ENCODE measurements around the gene YTHDF2. TPM values are rescaled to one million over a fixed set of nuclear protein-coding genes. Genes with fewer than 3 reads are reported as not detected.
"Not testable (repeated sequence)": the region's sequence is repeated elsewhere in the genome, so short reads cannot be mapped to it uniquely, and the experiment has no call there.

The YTHDF2 gene
- total RNA-seq, 2 experiments from 2014 or later = 69.9 to 70.9 TPM

- Mint-ChIP-seq H3K36me3 (ENCODE audit: low read depth) (peaks cover 39% of the 10 kb centered on the region), H3K27ac (peak overlapping the region; percentile 94), H3K27me3 (no peaks in the 10 kb centered on the region), H3K4me1 (peaks cover 46% of the 10 kb centered on the region), H3K4me3 (peak overlapping the region; percentile 97), H3K9me3 (no peaks in the 10 kb centered on the region)
- ChIA-PET POLR2A (interaction anchor here (0.9 to 4.9 kb wide), 23 partner anchors 9 to 443 kb away, joined by 3 to 119 read pairs (median 7); partner anchors contain the start of genes EPB41, GMEB1, MED18 and RNU11), CTCF (interaction anchor here (0.6 to 2.8 kb wide), 42 partner anchors 7 to 654 kb away, joined by 3 to 73 read pairs (median 5); partner anchors contain the start of genes EPB41, EYA3, GMEB1 and RNU11)
- peak; percentile 54 for DNase-seq
Measured at GRCh38 chr1:28737307-28738132, 780 bp downstream of the YTHDF2 start.

- H3K36me3 Mint-ChIP-seq (ENCODE audit: low read depth) = peaks cover 64% of the 10 kb centered on the region
- ChIA-PET CTCF (interaction anchor here (0.6 kb wide), 1 partner anchor 1814 kb away, joined by 4 read pairs; no protein-coding TSS in a partner anchor), POLR2A (interaction anchor here (1.0 to 1.9 kb wide), 4 partner anchors 71 to 159 kb away, joined by 4 to 6 read pairs (median 5); partner anchors contain the start of genes GMEB1 and TAF12)
- no peak for DNase-seq
- no peak overlapping the region for H3K4me3 Mint-ChIP-seq
- no peaks in the 10 kb centered on the region for H3K27me3 Mint-ChIP-seq
- no peak overlapping the region for H3K27ac Mint-ChIP-seq
- peaks cover 71% of the 10 kb centered on the region for H3K4me1 Mint-ChIP-seq
- H3K9me3 Mint-ChIP-seq = no peaks in the 10 kb centered on the region
Measured at GRCh38 chr1:28740118-28740517, 3.4 kb downstream of the YTHDF2 start.

GRCh38 chr1:28744184-28744583 is 7.4 kb downstream of the YTHDF2 start:
- Mint-ChIP-seq H3K27ac (peak overlapping the region; percentile 13), H3K4me3 (peak overlapping the region; percentile 12), H3K4me1 (peaks cover 66% of the 10 kb centered on the region), H3K27me3 (no peaks in the 10 kb centered on the region), H3K36me3 (ENCODE audit: low read depth) (peaks cover 65% of the 10 kb centered on the region), H3K9me3 (no peaks in the 10 kb centered on the region)
- POLR2A ChIA-PET = interaction anchor here (1.3 to 1.5 kb wide), 3 partner anchors 12 to 96 kb away, joined by 4 read pairs; no protein-coding TSS in a partner anchor
- CTCF ChIA-PET = interaction anchor here (1.6 kb wide), 1 partner anchor 8 kb away, joined by 6 read pairs; the partner anchor contains the start of gene YTHDF2
- no peak for DNase-seq

GRCh38 chr1:28745653-28746173 is 9.0 kb downstream of the YTHDF2 start:
- Mint-ChIP-seq H3K9me3 (no peaks in the 10 kb centered on the region), H3K27me3 (no peaks in the 10 kb centered on the region), H3K4me3 (no peak overlapping the region), H3K27ac (no peak overlapping the region), H3K36me3 (ENCODE audit: low read depth) (peaks cover 66% of the 10 kb centered on the region), H3K4me1 (peaks cover 69% of the 10 kb centered on the region)
- CTCF ChIA-PET = interaction anchor here (1.6 kb wide), 1 partner anchor 9 kb away, joined by 6 read pairs; the partner anchor contains the start of gene YTHDF2
- no peak for DNase-seq
- POLR2A ChIA-PET = interaction anchor here (1.1 to 1.6 kb wide), 2 partner anchors 9 to 164 kb away, joined by 3 to 6 read pairs; partner anchors contain the start of gene YTHDF2

GRCh38 chr1:28750330-28750729 is 13.6 kb downstream of the YTHDF2 start:
- CTCF ChIA-PET = interaction anchor here (0.8 kb wide), 1 partner anchor 14 kb away, joined by 4 read pairs; the partner anchor contains the start of gene YTHDF2
- no peak overlapping the region for H3K27ac Mint-ChIP-seq
- H3K36me3 Mint-ChIP-seq (ENCODE audit: low read depth) = peaks cover 41% of the 10 kb centered on the region
- peaks cover 44% of the 10 kb centered on the region for H3K4me1 Mint-ChIP-seq
- no peaks in the 10 kb centered on the region for H3K9me3 Mint-ChIP-seq
- POLR2A ChIA-PET = interaction anchor here (0.9 to 1.5 kb wide), 3 partner anchors 14 to 107 kb away, joined by 3 to 5 read pairs (median 4); partner anchors contain the start of genes RNU11, TAF12 and YTHDF2
- H3K27me3 Mint-ChIP-seq = no peaks in the 10 kb centered on the region
- DNase-seq = no peak
- no peak overlapping the region for H3K4me3 Mint-ChIP-seq

- not testable (repeated sequence) for H3K27ac Mint-ChIP-seq, H3K27me3 Mint-ChIP-seq, DNase-seq, H3K9me3 Mint-ChIP-seq, H3K4me3 Mint-ChIP-seq
- ChIA-PET POLR2A (interaction anchor here (0.9 to 1.5 kb wide), 3 partner anchors 14 to 108 kb away, joined by 3 to 5 read pairs (median 4); partner anchors contain the start of genes RNU11, TAF12 and YTHDF2), CTCF (interaction anchor here (0.6 to 0.8 kb wide), 2 partner anchors 14 to 241 kb away, joined by 4 read pairs; partner anchors contain the start of gene YTHDF2)
- peaks cover 44% of the 10 kb centered on the region for H3K4me1 Mint-ChIP-seq
- peaks cover 40% of the 10 kb centered on the region for H3K36me3 Mint-ChIP-seq (ENCODE audit: low read depth)
Measured at GRCh38 chr1:28750771-28751294, 14.1 kb downstream of the YTHDF2 start.

GRCh38 chr1:28751315-28752060 is 14.7 kb downstream of the YTHDF2 start:
- DNase-seq = no peak
- no peak overlapping the region for H3K27ac Mint-ChIP-seq
- POLR2A ChIA-PET = interaction anchor here (0.9 to 1.7 kb wide), 3 partner anchors 15 to 103 kb away, joined by 3 to 9 read pairs (median 4); partner anchors contain the start of genes RNU11 and YTHDF2
- H3K9me3 Mint-ChIP-seq = no peaks in the 10 kb centered on the region
- H3K4me1 Mint-ChIP-seq = peaks cover 39% of the 10 kb centered on the region
- H3K36me3 Mint-ChIP-seq (ENCODE audit: low read depth) = peaks cover 35% of the 10 kb centered on the region
- H3K27me3 Mint-ChIP-seq = no peaks in the 10 kb centered on the region
- CTCF ChIA-PET = interaction anchor here (0.6 to 2.5 kb wide), 5 partner anchors 15 to 242 kb away, joined by 3 to 11 read pairs (median 4); partner anchors contain the start of gene YTHDF2
- H3K4me3 Mint-ChIP-seq = no peak overlapping the region

GRCh38 chr1:28755701-28756100 is 19.0 kb downstream of the YTHDF2 start:
- POLR2A ChIA-PET = interaction anchor here (0.6 to 1.7 kb wide), 4 partner anchors 12 to 175 kb away, joined by 3 to 6 read pairs (median 5); partner anchors contain the start of gene TAF12
- no peaks in the 10 kb centered on the region for H3K9me3 Mint-ChIP-seq
- no peak overlapping the region for H3K4me3 Mint-ChIP-seq
- peaks cover 24% of the 10 kb centered on the region for H3K36me3 Mint-ChIP-seq (ENCODE audit: low read depth)
- no peaks in the 10 kb centered on the region for H3K27me3 Mint-ChIP-seq
- H3K27ac Mint-ChIP-seq = no peak overlapping the region
- peaks cover 19% of the 10 kb centered on the region for H3K4me1 Mint-ChIP-seq
- DNase-seq = no peak
- CTCF ChIA-PET = interaction anchor here (1.2 to 1.7 kb wide), 2 partner anchors 29 to 115 kb away, joined by 3 to 6 read pairs; no protein-coding TSS in a partner anchor

- DNase-seq = no peak
- Mint-ChIP-seq H3K27ac (no peak overlapping the region), H3K4me3 (no peak overlapping the region), H3K9me3 (no peaks in the 10 kb centered on the region), H3K36me3 (ENCODE audit: low read depth) (peaks cover 17% of the 10 kb centered on the region), H3K4me1 (peaks cover 14% of the 10 kb centered on the region), H3K27me3 (no peaks in the 10 kb centered on the region)
- ChIA-PET CTCF (interaction anchor here (0.6 to 1.7 kb wide), 4 partner anchors 21 to 143 kb away, joined by 3 to 6 read pairs (median 3); no protein-coding TSS in a partner anchor), POLR2A (interaction anchor here (1.2 to 1.7 kb wide), 2 partner anchors 108 to 114 kb away, joined by 3 to 6 read pairs; partner anchors contain the start of genes RNU11 and TAF12)
Measured at GRCh38 chr1:28756846-28757245, 20.1 kb downstream of the YTHDF2 start.

GRCh38 chr1:28758420-28758819 is 21.7 kb downstream of the YTHDF2 start:
- H3K27me3 Mint-ChIP-seq = no peaks in the 10 kb centered on the region
- DNase-seq = no peak
- POLR2A ChIA-PET = no interaction called here
- CTCF ChIA-PET = interaction anchor here (0.8 kb wide), 1 partner anchor 22 kb away, joined by 8 read pairs; the partner anchor contains the start of gene YTHDF2
- peaks cover 20% of the 10 kb centered on the region for H3K36me3 Mint-ChIP-seq (ENCODE audit: low read depth)
- H3K9me3 Mint-ChIP-seq = no peaks in the 10 kb centered on the region
- H3K4me1 Mint-ChIP-seq = peaks cover 16% of the 10 kb centered on the region
- no peak overlapping the region for H3K4me3 Mint-ChIP-seq
- no peak overlapping the region for H3K27ac Mint-ChIP-seq

- H3K36me3 Mint-ChIP-seq (ENCODE audit: low read depth) = peaks cover 15% of the 10 kb centered on the region
- H3K4me1 Mint-ChIP-seq = peaks cover 10% of the 10 kb centered on the region
- no peak overlapping the region for H3K4me3 Mint-ChIP-seq
- no peak overlapping the region for H3K27ac Mint-ChIP-seq
- POLR2A ChIA-PET = interaction anchor here (0.7 kb wide), 1 partner anchor 23 kb away, joined by 3 read pairs; no protein-coding TSS in a partner anchor
- no peaks in the 10 kb centered on the region for H3K27me3 Mint-ChIP-seq
- CTCF ChIA-PET = interaction anchor here (0.8 kb wide), 1 partner anchor 23 kb away, joined by 8 read pairs; the partner anchor contains the start of gene YTHDF2
- no peak for DNase-seq
- no peaks in the 10 kb centered on the region for H3K9me3 Mint-ChIP-seq
Measured at GRCh38 chr1:28759257-28759656, 22.5 kb downstream of the YTHDF2 start.

All from activated CD4-positive, alpha-beta memory T cell treated with anti-CD3 and anti-CD28 coated beads, Interleukin-2, amount 10 ng/mL, durations not matched to agents 7 days and 5 days (primary cell).